K562 (cell line): ENCODE measurements around the gene TXNRD2. TPM values are rescaled to one million over a fixed set of nuclear protein-coding genes. Genes with fewer than 3 reads are reported as not detected.
A peak's percentile ranks its signal among the peaks of the same experiment; 100 is the strongest.

Experiments
- ELF4 ChIP-seq: fragments of 450-650 bp; formaldehyde crosslinking; IDR thresholded peaks from 2 replicates; pipeline ENCODE4 v1.4.0; 2022; ENCODE audit warnings: missing genetic modification characterization
- FOXA3 ChIP-seq, 2 experiments: fragments of 450-650 bp in 1 of 2; sonication (generic) in 1 of 2; formaldehyde crosslinking; IDR thresholded peaks in 1 of 2; conservative IDR thresholded peaks in 1 of 2; 2 replicates each; pipeline versions ENCODE4 v1.4.0 to v1.8.0; 2020 to 2022; ENCODE audit warnings: mild to moderate bottlenecking in 2 of 2, missing genetic modification reagents in 1 of 2
- SLC30A9 ChIP-seq: fragments of 250-450 bp; sonication (Bioruptor Pico); IDR thresholded peaks from 2 replicates; pipeline ENCODE4 v1.8.0; 2022; ENCODE audit warnings: mild to moderate bottlenecking, moderate library complexity
- TSHZ1 ChIP-seq: fragments of 250-450 bp; sonication (Bioruptor Pico); IDR thresholded peaks from 2 replicates; pipeline ENCODE4 v1.4.0; 2020; ENCODE audit warnings: mild to moderate bottlenecking, moderate library complexity
- polyA plus RNA-seq, 8 experiments: library from polyadenylated mRNA; depleted of rRNA in 4 of 8; stranded (reverse) in 5 of 8; unstranded in 3 of 8; fragments of >200 nt; fragmentation: Nextera tagmentation in 2 of 8; fragmentation: Illumina TruSeq in 1 of 8; extraction: Ambion mirVana in 2 of 8; extraction: Trizol in 1 of 8; gene quantifications; 2 replicates each; pipeline versions ENCODE4 v1.2.1 to v1.2.3, GENCODE V29; 2011 to 2014; ENCODE audit warnings: inconsistent platforms in 1 of 8, missing spikeins in 1 of 8
- total RNA-seq, 7 experiments: library from RNA; depleted of rRNA in 6 of 7; stranded (reverse); fragments of >200 nt in 6 of 7; fragmentation: Illumina TruSeq in 2 of 7; extraction: Trizol in 2 of 7; gene quantifications; 2 replicates each; pipeline versions ENCODE4 v1.2.1 to v1.2.3, GENCODE V29; 2011 to 2021; ENCODE audit warnings: low replicate concordance in 1 of 7

Gene TXNRD2
- total and polyA plus RNA-seq, 9 of the 15 experiments (the other 6 are each of a cell fraction or from before 2014, with no cell fraction given): 3.3 to 80.2 (median 49.4) TPM

GRCh38 chr22:19914201-19914943 is 27.2 kb downstream of the TXNRD2 start (continued):
- TF ChIP-seq TSHZ1 (CRISPR knock-in tag) (0 out of 2 replicates have a peak, but pooled peaks have one; percentile 33), ELF4 (CRISPR knock-in tag) (0 out of 2 replicates have a peak, but pooled peaks have one; percentile 42), SLC30A9 (CRISPR knock-in tag) (no peak), FOXA3 (CRISPR knock-in tag; conservative IDR thresholded peaks at IDR 0.05 in 1 of 2, IDR thresholded peaks at IDR 0.05 in 1 of 2) (no peak)
